ENCODE measurements around the gene TREML1.
"Not testable (repeated sequence)": the region's sequence is repeated elsewhere in the genome, so short reads cannot be mapped to it uniquely, and the experiment has no call there.

The TREML1 gene

GRCh38 chr6:41147917-41148316 is 6.2 kb downstream of the TREML1 start:
- DNase-seq (ENCODE audit: low read depth): no peak

GRCh38 chr6:41136911-41137310 is 17.2 kb downstream of the TREML1 start:
- no peak for DNase-seq (ENCODE audit: low read depth)

GRCh38 chr6:41135062-41135832 is 18.9 kb downstream of the TREML1 start:
- no peak for DNase-seq (ENCODE audit: low read depth)

DNA sequence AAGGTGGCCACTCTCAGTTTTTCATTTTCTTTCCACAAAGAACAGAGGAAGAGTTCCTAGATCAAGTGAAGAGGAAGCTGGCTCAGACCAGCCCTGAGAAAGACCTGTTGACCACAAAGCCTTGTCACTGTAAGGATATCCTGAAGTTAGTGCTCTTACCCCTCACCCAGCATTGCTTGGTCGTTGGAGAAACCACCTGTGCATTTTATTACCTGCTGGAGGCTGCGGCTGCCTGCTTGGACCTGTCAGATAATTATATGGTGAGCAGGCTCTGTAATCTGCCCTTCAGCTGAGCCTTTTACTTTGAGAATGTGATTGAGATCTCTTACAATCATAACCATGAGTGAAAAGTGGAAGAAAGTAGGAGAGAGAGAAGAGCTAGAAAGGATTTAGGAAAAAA is 21.9 kb downstream of the TREML1 start:
- DNase-seq (ENCODE audit: low read depth): no peak

GRCh38 chr6:41125282-41125681 is 28.9 kb downstream of the TREML1 start:
- no peak for DNase-seq (ENCODE audit: low read depth)

GRCh38 chr6:41122918-41123317 is 31.2 kb downstream of the TREML1 start:
- DNase-seq (ENCODE audit: low read depth): no peak

- no peak for DNase-seq (ENCODE audit: low read depth)
Measured at GRCh38 chr6:41122373-41122772, 31.8 kb downstream of the TREML1 start.

DNA sequence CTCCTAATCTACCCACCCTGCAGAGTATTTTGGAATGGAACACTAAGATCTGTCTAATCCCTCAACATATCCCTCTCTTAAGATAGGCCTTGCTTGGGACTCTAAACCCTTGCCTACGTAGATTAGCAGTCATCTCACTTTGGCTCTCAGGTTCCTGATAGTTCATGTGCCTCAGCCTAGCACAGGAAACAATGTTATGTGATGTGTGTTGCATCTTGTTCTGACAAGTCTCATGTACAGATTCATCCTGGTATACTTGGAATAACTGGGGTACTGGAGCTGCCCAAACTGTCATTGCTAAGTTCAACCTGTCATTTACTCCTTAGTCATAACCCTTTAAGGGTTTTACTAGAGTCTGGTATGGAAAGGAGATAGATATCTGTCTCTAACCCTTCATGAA is 34.1 kb downstream of the TREML1 start:
- no peak for DNase-seq (ENCODE audit: low read depth)

DNA sequence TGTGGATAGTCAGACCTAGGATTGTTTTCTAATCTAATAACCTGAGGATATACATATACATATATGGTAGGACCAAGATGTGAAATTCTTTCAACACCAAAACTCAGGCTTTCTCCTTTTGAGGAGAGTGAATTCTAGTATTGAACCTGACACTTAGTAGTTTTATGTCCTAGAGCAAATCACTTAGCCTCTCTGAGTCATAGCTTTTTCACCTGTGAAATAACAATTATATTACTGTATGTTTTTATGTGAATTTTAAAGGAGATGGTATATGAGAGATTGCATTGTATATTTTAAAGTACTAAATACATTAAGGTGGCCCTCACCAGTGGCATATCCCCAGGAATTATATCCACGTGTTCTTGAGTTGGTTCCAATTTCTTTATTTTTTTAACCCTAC is 34.6 kb downstream of the TREML1 start:
- DNase-seq (ENCODE audit: low read depth): no peak

- not testable (repeated sequence) for DNase-seq (ENCODE audit: low read depth)
Measured at GRCh38 chr6:41115027-41115426, 39.1 kb downstream of the TREML1 start.

- no peak for DNase-seq (ENCODE audit: low read depth)
Measured at GRCh38 chr6:41111017-41111416, 43.1 kb downstream of the TREML1 start.

DNA sequence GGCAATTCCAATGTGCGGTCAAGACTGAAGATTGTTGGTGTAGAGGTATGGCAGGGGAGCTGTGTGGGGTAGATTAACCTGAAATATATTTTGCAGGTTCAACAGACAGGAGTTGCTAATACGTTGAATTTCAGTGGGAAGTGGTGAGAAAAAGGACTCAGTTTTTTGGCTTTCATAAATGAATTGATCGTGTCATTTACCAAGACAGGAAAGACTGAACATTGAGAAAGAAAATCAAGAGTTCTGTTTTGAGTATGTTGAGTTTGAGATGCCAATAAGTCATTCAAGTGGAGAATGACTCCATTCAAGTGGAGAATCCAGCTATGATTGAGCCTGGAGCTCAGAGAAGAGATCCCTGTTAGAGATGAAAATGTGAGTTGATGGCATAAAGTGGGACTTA is 50.3 kb downstream of the TREML1 start:
- no peak for DNase-seq (ENCODE audit: low read depth)

DNA sequence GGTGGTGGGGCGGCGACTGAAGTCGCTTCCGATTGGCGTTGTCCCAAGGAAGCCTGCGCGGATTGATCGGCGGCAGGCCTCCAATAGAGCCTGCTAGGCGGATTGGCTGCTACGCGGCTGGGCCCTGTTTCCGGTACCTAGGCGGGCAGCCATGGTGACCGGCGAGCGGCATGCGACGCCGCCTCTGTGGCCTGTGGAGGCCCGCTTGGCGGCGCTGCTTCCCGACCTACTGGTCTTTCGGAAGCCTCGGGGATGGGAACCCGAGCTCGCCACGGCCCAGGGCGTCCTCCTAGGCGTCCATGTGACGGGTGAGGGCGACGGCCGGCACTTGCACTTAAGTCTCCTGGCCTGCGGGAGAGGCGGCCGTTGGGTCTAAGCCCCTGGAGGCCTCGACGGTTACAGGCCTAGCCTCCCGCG is 53.3 kb downstream of the TREML1 start:
- DNase-seq (ENCODE audit: low read depth): no peak
